GM23248 (cell line): ENCODE measurements around the gene TRPM5.

ENCODE experiments used
- EZH2 ChIP-seq: fragments of 200-600 bp; sonication (generic); IDR thresholded peaks from 2 replicates; pipeline ENCODE4 v1.6.1; 2018; ENCODE audit warnings: antibody characterized with exemption, mild to moderate bottlenecking; ENCODE audit not compliant: insufficient read depth, poor library complexity, severe bottlenecking
- EZH2phosphoT487 ChIP-seq: fragments of 200-600 bp; sonication (generic); IDR thresholded peaks from 2 replicates; pipeline ENCODE4 v1.6.1; 2018; ENCODE audit warnings: antibody characterized with exemption, moderate library complexity, mild to moderate bottlenecking, low read depth; ENCODE audit not compliant: insufficient read depth

- TF ChIP-seq EZH2 (no peak), EZH2phosphoT487 (no peak)
Measured at GRCh38 chr11:2402106-2402505, 42.2 kb downstream of the TRPM5 start.
